HepG2 (cell line): ENCODE data around the gene ZDHHC14. TPM values are rescaled to one million over a fixed set of nuclear protein-coding genes. Genes with fewer than 3 reads are reported as not detected.
A peak's percentile ranks its signal among the peaks of the same experiment; 100 is the strongest.

Experiments used
- ATM ChIP-seq: fragments of 450-650 bp; IDR thresholded peaks from 2 replicates; pipeline ENCODE4 v1.7.1; 2017; ENCODE audit warnings: mild to moderate bottlenecking, borderline replicate concordance
- CENPX ChIP-seq: sonication (generic); formaldehyde crosslinking; IDR thresholded peaks from 2 replicates; pipeline ENCODE4 v1.9.0; 2021; ENCODE audit warnings: mild to moderate bottlenecking, missing genetic modification reagents, moderate library complexity
- HIVEP1 ChIP-seq: sonication (generic); formaldehyde crosslinking; IDR thresholded peaks from 2 replicates; pipeline ENCODE4 v1.4.0; 2020; ENCODE audit warnings: mild to moderate bottlenecking, missing genetic modification reagents
- KLF11 ChIP-seq: IDR thresholded peaks from 2 replicates; pipeline ENCODE4 v1.6.1; 2016; ENCODE audit warnings: missing compliant biosample characterization
- KMT2B ChIP-seq: IDR thresholded peaks from 2 replicates; pipeline ENCODE4 v1.6.1; 2016; ENCODE audit warnings: missing genetic modification reagents, missing compliant biosample characterization
- MTF1 ChIP-seq: sonication (generic); formaldehyde crosslinking; IDR thresholded peaks from 2 replicates; pipeline ENCODE4 v1.5.0; 2020; ENCODE audit warnings: missing genetic modification reagents
- NFE2 ChIP-seq: sonication (generic); formaldehyde crosslinking; IDR thresholded peaks from 2 replicates; pipeline ENCODE4 v1.4.0; 2020; ENCODE audit warnings: missing genetic modification reagents
- RBM22 ChIP-seq: fragments of 200-400 bp; formaldehyde crosslinking; optimal IDR thresholded peaks from 2 replicates; pipeline ENCODE3; 2017; ENCODE audit warnings: mild to moderate bottlenecking, low read length, moderate library complexity
- SIX4 ChIP-seq: sonication (generic); formaldehyde crosslinking; IDR thresholded peaks from 2 replicates; pipeline ENCODE4 v1.4.0; 2020; ENCODE audit warnings: missing genetic modification reagents
- SMAD9 ChIP-seq: sonication (generic); formaldehyde crosslinking; IDR thresholded peaks from 2 replicates; pipeline ENCODE4 v1.5.1; 2020; ENCODE audit warnings: mild to moderate bottlenecking, missing genetic modification reagents
- SNAPC4 ChIP-seq: sonication (generic); formaldehyde crosslinking; IDR thresholded peaks from 2 replicates; pipeline ENCODE4 v1.4.0; 2020; ENCODE audit warnings: mild to moderate bottlenecking, missing genetic modification reagents
- SRSF9 ChIP-seq: fragments of 200-400 bp; formaldehyde crosslinking; IDR thresholded peaks from 2 replicates; pipeline ENCODE4 v1.6.1; 2018; ENCODE audit warnings: borderline replicate concordance, mild to moderate bottlenecking, low read depth, low read length; ENCODE audit not compliant: insufficient read depth, poor library complexity, severe bottlenecking
- U2AF2 ChIP-seq: fragments of 200-400 bp; formaldehyde crosslinking; IDR thresholded peaks from 2 replicates; pipeline ENCODE4 v1.6.1; 2017; ENCODE audit warnings: low read depth, mild to moderate bottlenecking, low read length
- ZBTB4 ChIP-seq: sonication (generic); formaldehyde crosslinking; IDR thresholded peaks from 2 replicates; pipeline ENCODE4 v1.4.0; 2020; ENCODE audit warnings: missing genetic modification reagents, mild to moderate bottlenecking, borderline replicate concordance
- ZBTB8A ChIP-seq: sonication (generic); formaldehyde crosslinking; IDR thresholded peaks from 2 replicates; pipeline ENCODE4 v1.4.0; 2020; ENCODE audit warnings: mild to moderate bottlenecking, low read depth, missing genetic modification reagents, borderline replicate concordance
- ZFP36 ChIP-seq: fragments of 150-350 bp; IDR thresholded peaks from 2 replicates; pipeline ENCODE4 v1.6.1; 2018; ENCODE audit warnings: borderline replicate concordance, low read length, low read depth; ENCODE audit not compliant: partially characterized antibody
- polyA plus RNA-seq, 8 experiments: library from polyadenylated mRNA; depleted of rRNA in 3 of 8; stranded (reverse) in 7 of 8; unstranded in 1 of 8; fragments of >200 nt; fragmentation: Illumina TruSeq in 4 of 8; extraction: Trizol in 4 of 8; gene quantifications; 2 replicates each; pipeline versions ENCODE4 v1.2.1 to v1.2.3, GENCODE V29; 2011 to 2016; ENCODE audit warnings: low read depth in 4 of 8, missing spikeins in 1 of 8, mixed read lengths in 1 of 8; ENCODE audit not compliant: insufficient read depth in 1 of 8
- total RNA-seq, 5 experiments: library from RNA; depleted of rRNA; stranded (reverse); fragments of >200 nt; fragmentation: Illumina TruSeq; extraction: Trizol; gene quantifications; 2 replicates each; pipeline ENCODE4 v1.2.3, GENCODE V29; 2016; ENCODE audit warnings: low read depth in 1 of 5
- TF ChIP-seq, protein P1 (sequence below): sonication (generic); formaldehyde crosslinking; IDR thresholded peaks from 2 replicates; pipeline ENCODE4 v1.5.0; 2020; ENCODE audit warnings: missing genetic modification reagents
- TF ChIP-seq, protein P2 (sequence below), 2 experiments: IDR thresholded peaks; 2 replicates each; pipeline ENCODE4 v1.6.1; 2011 to 2012; ENCODE audit warnings: low read length in 2 of 2, borderline replicate concordance in 1 of 2, low read depth in 1 of 2, mild to moderate bottlenecking in 1 of 2, moderate library complexity in 1 of 2

Gene ZDHHC14
- total and polyA plus RNA-seq, 2 of the 13 experiments (the other 11 are each of a cell fraction or from before 2014, with no cell fraction given), result 3.7 to 9.5 TPM

DNA sequence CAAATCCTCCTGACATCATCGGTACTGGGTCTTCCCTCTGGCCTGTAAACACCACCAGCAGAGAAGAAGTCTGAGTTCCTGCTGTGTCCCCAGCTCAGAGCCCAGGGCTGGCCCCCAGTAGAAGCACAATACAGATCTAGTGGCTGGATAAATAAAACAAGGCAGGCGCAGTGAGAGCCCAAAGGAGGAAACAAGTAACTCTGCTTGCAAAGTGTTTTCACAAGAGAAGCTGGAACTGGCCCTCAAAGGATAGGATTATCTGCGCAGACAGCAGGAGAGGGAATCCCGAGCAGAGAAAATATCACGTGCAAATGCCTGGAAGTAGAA is 205.1 kb downstream of the ZDHHC14 start (continued):
- TF ChIP-seq ATM (no peak), RBM22 (no peak), KMT2B (CRISPR knock-in tag) (no peak), SIX4 (CRISPR knock-in tag) (no peak), U2AF2 (no peak), SNAPC4 (CRISPR knock-in tag) (no peak), SRSF9 (no peak), CENPX (no peak), SMAD9 (CRISPR knock-in tag) (no peak), MTF1 (CRISPR knock-in tag) (no peak), KLF11 (CRISPR knock-in tag) (no peak), ZBTB8A (CRISPR knock-in tag) (no peak), NFE2 (CRISPR knock-in tag) (no peak), HIVEP1 (CRISPR knock-in tag) (peak; percentile 29; the same call in 1 of the 2 replicates), ZFP36 (no peak), ZBTB4 (CRISPR knock-in tag) (no peak; the same call in 1 of the 2 replicates)
- TF ChIP-seq, protein P1, sequence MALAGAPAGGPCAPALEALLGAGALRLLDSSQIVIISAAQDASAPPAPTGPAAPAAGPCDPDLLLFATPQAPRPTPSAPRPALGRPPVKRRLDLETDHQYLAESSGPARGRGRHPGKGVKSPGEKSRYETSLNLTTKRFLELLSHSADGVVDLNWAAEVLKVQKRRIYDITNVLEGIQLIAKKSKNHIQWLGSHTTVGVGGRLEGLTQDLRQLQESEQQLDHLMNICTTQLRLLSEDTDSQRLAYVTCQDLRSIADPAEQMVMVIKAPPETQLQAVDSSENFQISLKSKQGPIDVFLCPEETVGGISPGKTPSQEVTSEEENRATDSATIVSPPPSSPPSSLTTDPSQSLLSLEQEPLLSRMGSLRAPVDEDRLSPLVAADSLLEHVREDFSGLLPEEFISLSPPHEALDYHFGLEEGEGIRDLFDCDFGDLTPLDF (CRISPR knock-in tag), result no peak
- TF ChIP-seq, protein P2, sequence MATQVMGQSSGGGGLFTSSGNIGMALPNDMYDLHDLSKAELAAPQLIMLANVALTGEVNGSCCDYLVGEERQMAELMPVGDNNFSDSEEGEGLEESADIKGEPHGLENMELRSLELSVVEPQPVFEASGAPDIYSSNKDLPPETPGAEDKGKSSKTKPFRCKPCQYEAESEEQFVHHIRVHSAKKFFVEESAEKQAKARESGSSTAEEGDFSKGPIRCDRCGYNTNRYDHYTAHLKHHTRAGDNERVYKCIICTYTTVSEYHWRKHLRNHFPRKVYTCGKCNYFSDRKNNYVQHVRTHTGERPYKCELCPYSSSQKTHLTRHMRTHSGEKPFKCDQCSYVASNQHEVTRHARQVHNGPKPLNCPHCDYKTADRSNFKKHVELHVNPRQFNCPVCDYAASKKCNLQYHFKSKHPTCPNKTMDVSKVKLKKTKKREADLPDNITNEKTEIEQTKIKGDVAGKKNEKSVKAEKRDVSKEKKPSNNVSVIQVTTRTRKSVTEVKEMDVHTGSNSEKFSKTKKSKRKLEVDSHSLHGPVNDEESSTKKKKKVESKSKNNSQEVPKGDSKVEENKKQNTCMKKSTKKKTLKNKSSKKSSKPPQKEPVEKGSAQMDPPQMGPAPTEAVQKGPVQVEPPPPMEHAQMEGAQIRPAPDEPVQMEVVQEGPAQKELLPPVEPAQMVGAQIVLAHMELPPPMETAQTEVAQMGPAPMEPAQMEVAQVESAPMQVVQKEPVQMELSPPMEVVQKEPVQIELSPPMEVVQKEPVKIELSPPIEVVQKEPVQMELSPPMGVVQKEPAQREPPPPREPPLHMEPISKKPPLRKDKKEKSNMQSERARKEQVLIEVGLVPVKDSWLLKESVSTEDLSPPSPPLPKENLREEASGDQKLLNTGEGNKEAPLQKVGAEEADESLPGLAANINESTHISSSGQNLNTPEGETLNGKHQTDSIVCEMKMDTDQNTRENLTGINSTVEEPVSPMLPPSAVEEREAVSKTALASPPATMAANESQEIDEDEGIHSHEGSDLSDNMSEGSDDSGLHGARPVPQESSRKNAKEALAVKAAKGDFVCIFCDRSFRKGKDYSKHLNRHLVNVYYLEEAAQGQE (IDR thresholded peaks at IDR 0.05; ENCODE audit: borderline replicate concordance in 1 of 2, low read depth in 1 of 2, low read length in 2 of 2), result no peak
